HT-29 (cell line): ENCODE data around the gene HMG20A. TPM values are rescaled to one million over a fixed set of nuclear protein-coding genes. Genes with fewer than 3 reads are reported as not detected.
A peak's percentile ranks its signal among the peaks of the same experiment; 100 is the strongest.

Source experiments
- DNase-seq: peaks from one replicate; pipeline ENCODE4 v3.0.0-alpha.2; 2015; ENCODE audit warnings: low spot score
- total RNA-seq: library from RNA; depleted of rRNA; stranded (reverse); fragments of >200 nt; shearing (Covaris generic); gene quantifications from 2 replicates; pipeline ENCODE4 v1.2.3, GENCODE V29; 2014

The HMG20A gene
- total RNA-seq, 1 experiment from 2014 or later: 22.4 TPM

DNA sequence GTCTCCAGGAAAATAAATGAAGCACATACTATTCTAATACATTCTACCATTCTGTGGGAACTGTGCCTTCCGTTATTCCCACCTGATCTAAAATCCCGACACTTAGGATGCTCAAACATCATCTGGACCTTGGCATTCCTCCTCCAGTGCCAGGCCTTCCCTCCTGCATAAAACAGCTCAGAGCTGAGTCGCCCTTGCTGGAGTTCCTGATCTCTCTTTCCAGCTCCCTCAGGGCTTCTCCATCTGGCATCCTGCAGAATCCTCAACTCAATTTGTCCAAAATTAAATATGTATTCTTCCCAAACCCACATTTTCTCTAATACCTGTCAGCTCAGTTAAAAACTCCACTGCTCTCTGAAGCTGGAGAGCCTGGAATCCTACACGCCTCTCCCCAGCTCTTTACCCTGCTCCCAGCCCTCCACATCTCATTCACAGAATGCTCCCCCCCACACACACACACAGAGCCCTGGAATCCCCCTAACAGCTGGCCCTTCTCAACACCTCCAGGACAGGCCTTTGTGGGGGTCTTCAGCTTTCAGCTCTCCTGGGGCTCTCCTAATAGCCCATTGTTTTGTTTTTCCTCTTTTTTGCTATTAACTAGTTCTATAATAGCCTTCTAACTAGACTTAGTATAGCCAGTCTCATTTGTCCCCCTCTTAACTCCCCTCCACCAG is 78.5 kb downstream of the HMG20A start:
- no peak for DNase-seq

DNA sequence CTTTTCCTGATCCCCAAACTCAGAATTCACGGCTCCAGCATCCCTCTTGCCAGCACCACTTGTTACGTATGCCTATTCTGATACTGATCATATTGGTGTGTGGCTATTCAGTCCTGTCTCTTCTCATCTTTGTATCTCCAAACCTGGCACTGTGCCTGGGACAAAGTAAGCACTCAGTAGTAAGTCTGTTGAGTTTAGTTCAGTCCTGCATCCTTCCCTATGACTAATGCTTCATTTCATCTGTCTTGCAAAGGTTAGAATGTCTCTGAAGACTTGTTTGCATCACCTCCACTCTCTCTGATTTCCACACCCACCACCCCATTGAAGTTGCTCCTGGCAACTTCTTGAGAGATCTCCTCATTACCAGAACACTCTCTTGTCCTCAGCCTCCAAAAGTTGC is 80.3 kb downstream of the HMG20A start:
- DNase-seq: no peak

DNA sequence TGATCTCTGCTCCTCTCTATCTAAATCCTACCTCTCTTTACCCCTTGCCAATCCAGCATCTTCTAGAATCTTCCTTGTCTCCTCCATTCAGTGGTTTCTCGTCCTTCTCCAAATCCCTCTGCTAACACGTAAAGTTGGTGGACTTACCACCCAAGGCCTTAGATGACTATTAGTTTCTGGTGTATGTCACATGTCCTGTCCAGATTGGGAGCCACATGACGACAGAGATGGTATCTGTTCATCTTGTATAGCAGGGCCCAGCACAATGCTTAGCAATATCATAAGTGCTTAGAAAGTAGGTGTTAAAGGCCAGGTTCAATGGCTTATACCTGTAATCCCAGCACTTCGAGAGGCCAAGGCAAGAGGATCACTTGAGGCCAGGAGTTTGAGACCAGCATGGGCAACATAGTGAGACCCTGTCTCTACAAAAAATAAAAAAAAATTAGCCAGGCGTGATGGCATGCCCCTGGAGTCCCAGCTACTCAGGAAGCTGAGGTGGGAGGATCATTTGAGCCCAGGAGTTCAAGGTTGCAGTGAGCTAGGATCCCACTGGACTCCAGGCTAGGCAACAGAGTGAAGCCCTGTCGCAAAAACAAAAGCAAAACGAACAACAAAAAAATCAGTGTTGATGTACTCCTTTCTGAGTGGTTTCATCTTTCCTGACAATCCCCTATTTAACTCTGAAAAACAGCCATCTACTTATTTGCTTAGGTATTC is 81.8 kb downstream of the HMG20A start:
- no peak for DNase-seq

DNA sequence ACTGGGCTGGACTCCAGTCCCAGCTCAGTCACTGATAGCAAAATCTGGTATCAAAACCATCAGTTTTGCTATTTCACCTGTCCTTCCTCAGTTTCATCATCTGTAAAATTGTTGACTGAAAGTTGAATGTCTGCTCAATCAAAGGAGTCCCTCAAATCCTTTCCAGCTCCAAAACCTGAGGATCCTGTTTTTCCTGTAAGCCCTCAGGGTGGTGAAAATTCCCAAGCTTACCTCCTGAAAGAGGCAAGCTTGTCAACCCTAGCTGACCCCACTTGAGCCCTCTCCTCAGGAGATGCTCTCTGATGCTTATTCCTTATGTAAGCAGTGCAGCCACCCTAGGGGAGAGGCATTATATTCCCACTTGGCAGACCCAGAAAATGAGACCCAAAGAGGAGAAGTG is 82.6 kb downstream of the HMG20A start:
- peak; percentile 52 for DNase-seq

DNA sequence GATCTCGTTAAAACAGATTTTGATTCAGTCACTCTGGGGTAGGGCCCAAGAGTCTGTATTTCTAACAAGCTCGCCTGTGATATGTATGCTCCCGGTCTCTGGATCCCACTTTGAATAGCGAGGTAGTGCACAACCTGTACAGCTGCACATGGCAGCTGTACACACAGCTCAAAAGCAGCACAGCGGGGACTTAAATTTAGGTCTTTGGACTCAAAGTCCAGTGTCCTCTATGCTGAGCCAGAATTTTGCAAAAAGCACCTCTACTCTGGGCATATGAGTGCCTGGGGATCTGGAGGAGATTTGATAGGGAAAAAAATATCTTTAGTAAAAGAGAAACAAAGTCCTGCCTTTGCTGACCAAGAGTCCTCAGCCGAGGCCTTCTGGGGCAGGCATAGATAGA is 83.1 kb downstream of the HMG20A start:
- DNase-seq: no peak

DNA sequence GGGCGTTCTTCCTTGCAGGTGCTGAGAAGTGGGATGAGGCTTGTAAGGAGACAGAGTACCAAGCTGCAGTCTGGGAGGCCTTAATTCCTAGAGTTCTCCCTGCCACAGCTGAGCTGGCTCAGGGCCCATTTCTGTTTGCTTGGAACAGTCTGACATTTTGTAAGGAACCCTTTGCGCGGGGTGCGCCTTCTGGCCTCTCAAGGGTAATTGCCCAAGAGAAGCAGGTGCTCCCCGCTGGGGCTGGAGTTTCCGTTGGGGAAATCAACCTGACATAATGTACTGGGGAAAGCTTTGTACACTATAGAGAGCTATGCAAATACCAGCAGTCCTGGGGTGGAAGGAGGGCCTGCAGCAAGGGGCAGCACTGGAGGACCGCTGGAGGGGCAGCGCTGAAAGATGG is 83.6 kb downstream of the HMG20A start:
- DNase-seq: no peak

DNA sequence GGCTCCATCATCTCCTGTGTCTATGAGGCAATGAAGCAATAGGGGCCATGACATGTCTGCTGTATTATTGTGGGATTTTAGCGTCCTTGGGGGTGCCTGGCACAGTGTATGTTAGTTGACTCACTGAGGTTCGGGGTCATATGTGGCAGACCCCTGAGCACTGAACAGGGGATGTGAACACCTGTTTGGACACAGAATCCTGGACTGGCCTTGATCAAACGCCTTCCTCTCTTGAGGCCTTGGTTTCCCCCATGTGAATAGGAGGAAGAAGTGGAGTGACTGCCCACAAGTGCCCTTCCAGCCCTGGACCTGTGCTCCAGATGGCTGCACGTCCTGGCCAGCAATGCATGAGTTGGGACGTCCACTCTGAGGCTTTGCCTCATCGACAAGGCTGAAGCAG is 84.2 kb downstream of the HMG20A start:
- no peak for DNase-seq

DNA sequence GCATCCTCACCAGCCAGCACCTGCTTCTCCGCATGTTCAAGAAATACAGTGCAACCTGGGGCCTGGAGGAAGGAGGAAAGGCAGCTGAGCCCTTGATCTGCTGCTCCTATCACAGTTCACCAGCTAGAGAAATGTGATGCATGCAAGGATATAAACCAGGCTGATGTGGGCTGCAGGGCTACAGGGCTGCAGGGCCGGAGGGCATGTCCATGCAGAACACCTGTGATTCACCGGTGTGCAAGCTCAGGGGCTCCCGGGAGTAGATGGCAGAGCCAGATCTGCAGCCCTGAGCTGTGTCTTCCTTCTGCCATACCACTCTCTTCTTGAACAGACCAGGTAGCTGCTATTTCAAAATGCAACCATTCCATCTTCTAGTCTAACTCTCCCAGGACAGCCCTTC is 84.9 kb downstream of the HMG20A start:
- no peak for DNase-seq

DNA sequence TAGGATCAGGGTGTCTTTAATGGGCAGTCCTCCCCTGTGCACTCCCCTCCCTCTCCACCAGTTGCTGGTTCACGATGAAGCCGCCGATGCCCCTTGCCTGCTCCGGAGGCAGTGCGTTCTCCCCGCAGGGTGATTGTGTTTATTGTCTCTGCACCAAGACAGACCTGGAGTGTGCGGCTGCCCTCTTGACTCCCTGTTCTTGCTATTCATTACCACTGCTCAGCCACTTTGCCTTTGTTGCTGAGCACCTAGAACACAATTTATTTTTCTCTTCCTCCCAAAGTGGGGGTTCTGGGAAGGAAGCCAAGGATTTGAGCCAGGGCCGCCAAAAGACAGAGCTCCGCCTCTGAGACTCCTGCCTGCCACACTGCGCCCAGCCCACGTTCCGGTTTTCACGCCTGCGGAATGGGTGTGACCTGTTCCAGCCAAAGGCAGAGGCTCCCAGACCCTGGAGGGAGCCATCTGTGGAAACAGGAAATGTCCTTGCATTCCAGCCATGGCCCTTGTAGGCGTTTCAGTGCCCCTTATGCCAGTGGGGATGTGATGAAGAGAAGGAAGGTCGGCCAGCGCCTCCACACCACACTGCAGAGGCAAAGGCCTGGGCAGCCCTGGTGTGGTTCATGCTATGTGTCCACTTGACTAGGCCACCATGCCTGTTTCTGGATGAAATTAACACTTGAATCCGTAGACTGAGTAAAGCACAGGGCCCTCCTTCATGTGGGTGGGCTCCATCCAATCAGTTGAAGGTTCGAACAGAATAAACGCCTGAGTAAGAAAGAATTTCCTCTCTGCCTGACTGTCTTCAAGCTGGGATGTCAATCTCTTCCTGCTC is 85.8 kb downstream of the HMG20A start:
- peak; percentile 66 for DNase-seq

DNA sequence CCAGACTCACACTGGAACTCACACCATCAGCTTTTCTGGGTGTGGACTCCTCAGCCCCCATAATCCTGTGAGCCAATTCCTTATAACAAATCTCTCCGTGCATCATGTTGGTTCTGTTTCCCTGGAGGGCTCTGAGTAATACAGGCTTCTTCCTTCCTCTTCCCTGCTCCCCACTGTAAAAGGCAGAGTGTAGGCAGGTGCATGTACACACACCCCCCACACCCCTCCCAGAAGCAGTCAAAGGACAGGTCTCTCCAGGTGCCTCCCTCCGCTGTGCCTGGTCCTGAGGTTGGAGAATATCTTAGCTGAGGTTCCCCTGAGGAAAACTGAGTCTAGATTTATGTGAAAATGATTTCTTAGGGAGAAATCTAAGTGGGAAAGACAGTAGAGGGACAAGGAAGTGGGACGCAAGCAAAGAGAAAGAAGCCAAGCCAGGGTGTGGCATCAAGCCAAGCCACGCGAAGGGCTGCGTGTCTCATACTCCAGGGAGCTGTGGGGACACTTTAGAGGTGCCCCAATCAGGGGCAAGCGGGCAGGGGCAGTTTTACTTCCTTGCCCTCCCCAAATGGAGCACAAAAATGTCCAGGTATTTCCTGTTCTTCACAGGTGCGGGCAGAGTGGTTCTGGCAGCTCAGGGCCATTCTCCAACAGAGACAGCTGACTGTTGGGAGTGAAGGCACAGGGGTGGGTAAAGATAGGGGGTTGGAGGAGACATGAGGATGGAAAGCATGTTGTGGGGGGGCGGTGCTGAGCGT is 86.6 kb downstream of the HMG20A start:
- peak; percentile 92 for DNase-seq

DNA sequence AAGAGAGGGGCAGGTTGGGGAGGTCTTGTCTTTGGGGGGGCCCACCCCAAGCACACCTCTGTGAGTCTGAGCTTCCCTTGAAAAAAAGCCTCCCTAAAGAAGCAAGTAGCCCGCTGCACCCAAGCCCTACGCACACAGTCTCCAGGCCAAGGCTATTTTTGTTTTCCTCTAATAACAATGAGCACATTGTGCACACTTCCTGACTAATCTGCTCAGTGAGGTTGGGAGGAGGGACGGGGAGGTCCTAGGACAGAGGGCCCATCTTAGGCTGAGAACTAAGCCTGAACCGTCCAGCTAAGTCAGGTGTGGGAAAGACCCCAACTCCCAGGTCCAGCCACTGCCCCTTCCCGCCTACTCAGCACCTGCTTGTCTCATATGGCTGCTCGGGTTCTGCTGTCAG is 87.2 kb downstream of the HMG20A start:
- peak; percentile 90 for DNase-seq

DNA sequence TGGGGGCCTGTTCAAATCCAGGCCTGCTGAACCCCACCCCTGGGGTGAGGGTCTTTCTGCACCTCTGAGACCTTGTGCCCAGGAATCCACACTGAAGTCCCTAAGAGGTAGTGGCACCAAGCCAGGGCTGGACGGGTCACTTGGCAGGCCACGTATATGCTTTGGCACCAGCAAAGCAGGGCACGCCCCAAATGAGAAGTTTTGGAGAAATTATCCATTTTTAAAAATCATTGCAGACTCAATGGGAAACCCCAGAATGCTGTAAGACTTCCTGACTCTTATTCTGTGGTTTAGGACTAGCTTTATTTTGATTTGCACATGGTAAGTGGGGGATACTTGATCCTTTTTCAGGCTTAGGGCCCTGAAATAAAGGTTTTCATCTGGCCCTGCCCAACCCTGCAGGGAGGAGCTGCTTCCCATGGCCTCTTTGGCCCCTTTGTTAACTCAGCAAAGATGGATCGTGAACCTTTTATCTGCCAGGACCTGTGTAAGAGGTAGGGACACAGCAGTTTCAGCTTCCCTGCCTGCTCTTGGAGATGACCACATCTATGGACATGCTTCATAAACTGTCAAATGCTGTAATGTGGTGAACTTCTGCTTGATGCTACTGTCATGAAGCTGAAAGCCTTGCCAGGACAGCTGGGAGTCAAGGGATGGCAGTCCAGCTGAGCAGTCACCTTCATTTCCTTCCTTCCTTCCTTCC is 88.0 kb downstream of the HMG20A start:
- DNase-seq: peak; percentile 43

DNA sequence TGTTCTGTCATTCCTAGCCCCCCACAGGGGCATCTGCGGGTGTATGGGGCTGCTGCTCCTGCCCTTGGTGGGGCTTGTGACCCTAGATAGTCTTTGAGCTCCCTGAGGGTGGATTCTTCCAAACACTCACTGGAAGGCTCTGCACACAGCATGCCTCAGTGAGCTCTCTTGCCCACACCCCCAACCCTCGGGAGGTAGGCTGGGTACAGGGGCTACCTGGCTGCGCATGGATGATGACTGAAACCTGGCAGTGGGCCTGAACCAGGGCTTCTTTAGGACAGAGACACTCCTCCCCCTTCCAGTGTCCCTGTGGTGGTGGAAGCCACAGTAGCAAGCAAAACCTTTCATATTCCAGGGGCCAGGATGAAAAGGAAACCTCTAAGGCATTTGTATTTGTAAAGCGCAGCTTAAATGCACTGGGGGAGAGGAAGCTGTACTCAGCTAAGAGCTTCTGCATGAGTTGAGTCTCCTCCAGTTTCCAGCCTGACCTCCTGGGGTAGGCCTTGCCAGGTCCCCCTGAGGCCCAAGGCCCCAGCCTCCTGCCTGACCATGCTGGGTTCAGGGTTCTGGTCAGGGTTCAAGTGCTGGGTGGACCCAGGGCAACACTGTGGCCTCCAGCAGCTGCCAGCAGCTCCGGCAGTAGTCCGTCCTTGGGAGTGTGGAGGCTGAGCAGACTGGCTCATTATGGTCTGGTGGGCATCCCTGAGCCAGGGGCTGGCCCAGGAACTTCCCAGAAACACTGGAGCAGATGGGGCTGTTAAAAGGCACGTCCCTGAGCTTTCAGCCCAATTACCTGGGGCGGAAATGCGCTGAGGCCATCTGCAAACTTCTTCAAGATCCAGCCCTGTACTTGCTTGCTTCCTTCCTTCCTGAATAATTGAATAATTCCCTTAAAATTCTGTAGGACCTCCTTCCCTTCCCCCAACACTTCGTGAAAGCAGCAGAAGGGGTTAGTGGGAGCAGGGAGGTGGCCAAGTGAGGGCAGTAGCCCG is 89.7 kb downstream of the HMG20A start:
- DNase-seq: no peak

DNA sequence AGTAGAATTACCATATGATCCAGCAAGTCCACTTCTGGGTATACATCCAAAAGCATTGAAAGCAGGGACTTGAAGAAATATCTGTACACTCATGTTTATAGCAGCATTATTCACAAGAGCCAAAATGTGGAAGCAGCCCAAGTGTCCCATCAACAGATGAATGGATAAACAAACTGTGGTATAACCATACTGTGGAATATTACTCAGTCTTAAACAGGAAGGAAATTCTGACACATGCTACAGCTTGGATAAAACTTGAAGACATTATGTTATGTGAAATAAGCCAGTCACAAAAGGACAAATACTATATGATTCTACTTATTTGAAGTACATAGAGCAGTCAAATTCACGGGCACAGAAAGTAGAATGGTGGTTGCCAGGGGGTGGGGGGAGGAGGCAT is 91.2 kb downstream of the HMG20A start:
- DNase-seq: no peak

DNA sequence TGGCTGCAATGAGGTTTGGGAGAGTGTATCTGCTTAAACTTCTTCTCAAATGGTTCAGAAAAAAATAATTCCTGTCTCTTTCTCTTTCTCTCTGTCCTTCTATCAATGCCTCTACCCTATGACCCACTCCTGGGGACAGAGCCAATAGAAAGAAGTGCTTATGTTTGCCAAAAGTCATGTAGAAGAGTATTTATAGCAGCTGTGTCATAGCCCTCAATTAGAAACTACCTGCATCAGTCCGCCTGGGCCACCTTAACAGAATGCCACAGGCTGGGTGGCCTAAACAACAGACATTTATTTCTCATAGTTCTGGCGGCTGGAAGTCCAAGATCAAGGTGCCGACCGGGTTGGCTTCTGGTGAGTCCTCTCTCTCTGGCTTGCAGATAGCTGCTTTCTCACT is 92.5 kb downstream of the HMG20A start:
- no peak for DNase-seq

DNA sequence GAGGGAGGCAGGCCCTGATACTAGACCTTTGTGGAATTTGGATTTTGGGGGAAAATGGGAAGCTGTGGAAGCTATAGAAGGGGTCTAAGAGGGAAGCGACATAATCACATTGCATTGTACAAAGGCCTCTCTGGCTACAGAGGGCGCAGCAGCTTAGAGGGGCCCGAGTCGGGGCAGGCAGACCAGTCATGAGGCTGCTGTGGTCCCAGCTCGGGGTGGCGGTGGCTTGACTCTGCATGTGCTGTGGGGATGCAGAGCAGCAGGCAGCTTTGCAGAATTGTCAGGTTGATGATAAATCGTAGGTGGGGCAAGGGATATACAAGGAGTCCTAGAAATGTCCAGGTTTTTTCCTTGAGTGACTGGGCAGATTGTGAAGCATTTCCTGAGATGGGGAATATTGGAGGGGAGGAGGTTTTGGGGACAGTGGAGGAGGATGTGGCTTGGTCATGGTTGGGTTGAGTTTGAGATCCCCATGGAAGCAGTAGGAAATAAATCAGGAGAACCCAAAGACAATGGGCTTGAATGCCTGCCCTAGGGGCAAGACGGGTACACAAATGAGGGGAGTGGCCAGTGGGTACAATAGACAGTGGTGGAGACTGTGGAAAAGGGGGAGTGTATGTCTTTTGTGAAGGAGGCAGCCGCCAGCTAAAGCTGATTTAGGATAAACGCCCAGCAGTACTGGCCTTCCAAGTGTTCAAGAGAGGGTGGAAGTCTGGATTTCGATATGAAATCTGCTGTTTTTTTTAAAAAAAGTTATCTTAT is 94.1 kb downstream of the HMG20A start:
- DNase-seq: no peak

DNA sequence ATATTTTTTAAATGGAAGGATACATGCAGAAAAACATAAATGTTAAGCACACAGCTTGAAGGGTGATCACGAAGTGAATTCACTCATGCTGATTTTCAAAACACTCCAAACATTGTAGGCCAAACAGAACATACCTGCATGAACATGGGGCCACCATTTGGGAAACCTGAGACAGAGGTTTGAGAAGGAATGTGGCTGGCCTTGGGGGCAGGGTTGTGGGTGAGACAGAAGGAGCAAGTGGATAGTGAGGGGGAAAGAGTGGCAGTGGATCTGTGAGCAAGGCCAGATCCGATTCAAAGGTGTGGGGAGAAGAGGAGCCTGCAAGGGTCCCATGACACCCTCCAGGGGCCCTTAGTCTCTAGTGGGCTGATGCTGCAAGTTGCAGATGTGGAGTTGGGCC is 94.9 kb downstream of the HMG20A start:
- DNase-seq: no peak

DNA sequence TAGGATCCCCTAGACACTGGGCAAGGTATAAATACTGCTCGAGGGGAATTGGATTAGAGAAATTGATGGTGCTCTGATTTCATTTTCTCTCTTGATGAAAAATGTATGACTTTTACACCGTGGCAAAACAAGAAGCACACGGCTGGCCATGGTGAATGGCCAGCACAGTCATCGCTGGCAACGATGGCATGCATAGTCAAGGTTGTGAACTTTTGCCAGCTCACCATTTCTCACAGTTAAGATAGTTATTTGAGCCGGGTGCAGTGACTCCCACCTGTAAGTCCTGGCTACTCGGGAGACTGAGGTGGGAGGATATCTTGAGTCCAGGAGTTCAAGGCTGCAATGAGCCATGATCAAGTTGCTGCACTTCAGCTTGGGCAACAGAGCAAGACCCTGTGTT is 95.4 kb downstream of the HMG20A start:
- DNase-seq: no peak

DNA sequence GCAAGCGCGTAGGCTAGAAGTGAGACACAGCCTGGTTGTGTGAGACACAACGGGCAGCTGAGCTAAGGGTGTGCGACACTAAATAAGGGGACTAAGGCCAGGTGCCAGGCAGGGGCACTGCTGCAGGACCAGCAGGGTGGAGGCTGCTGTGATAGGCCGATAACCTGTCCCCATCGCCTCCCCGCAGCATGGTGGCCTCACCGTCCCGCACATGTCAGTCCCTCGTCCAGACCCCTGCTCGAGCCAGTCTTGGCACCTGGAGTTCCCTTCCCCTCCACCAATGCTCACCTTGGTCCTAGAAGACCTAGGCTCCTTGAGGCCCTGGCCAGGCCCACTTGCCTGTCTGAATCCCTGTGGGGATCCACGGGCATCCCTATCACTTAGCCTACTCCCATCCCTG is 96.1 kb downstream of the HMG20A start:
- DNase-seq: no peak
